HCT116 (cell line): ENCODE results near the gene OR4K17. TPM values are rescaled to one million over a fixed set of nuclear protein-coding genes. Genes with fewer than 3 reads are reported as not detected.

Experiments
- ATAC-seq: fragments of 200-7000 bp; cut with Tn5 transposase; 2 replicates; pipeline ENCODE4 v1.9.1; 2020; ENCODE audit warnings: mild to moderate bottlenecking, moderate library complexity
- BruUV-seq: library from RNA; stranded (reverse); fragments of 400-500 nt; replicated peaks from 2 replicates; lab custom pipeline; 2021; lab: Mats Ljungman, UMichigan
- CTCF ChIA-PET: fragments of 300-600 bp; sonication (Branson Sonifier 250); formaldehyde crosslinking; loops from one replicate; lab custom pipeline; 2021; ENCODE audit warnings: antibody characterized with exemption; lab: Charles Lee
- POLR2A ChIA-PET: fragments of 300-600, 350-600 bp; sonication (Branson Sonifier 250); formaldehyde crosslinking; loops from one replicate; lab custom pipeline; 2021; ENCODE audit warnings: antibody characterized with exemption; lab: Charles Lee
- RAD21 ChIA-PET, 2 experiments: fragments of 300-600 bp; sonication (Branson Sonifier 250); formaldehyde crosslinking; loops; one replicate each; lab custom pipeline; 2023; ENCODE audit warnings: low total read pairs in 2 of 2; ENCODE audit not compliant: uncharacterized antibody in 2 of 2, unreplicated experiment in 2 of 2, low non-redundant PET in 1 of 2; lab: Charles Lee
- DNase-seq: peaks from one replicate; pipeline ENCODE4 v3.0.0-alpha.2; 2010; ENCODE audit warnings: low read depth, low spot score
- H2AFZ ChIP-seq: fragments of 200-600 bp; shearing (Covaris generic), sonication (generic); 2 replicates; pipeline ENCODE4 v1.6.1; 2017; ENCODE audit warnings: low read depth, mixed run types, mixed read lengths, antibody characterized with exemption, low read length; ENCODE audit not compliant: poor library complexity, severe bottlenecking
- H3K27ac ChIP-seq: 2 replicates; pipeline ENCODE4 v1.5.1; 2012; ENCODE audit warnings: low read depth, low read length
- H3K27me3 ChIP-seq: fragments of 200-600 bp; sonication (generic); 2 replicates; pipeline ENCODE4 v1.6.1; 2016; ENCODE audit warnings: mixed run types, low read length, mixed read lengths; ENCODE audit not compliant: insufficient read depth
- H3K36me3 ChIP-seq, 2 experiments: fragments of 200-500 bp in 1 of 2; fragments of 200-600 bp in 1 of 2; sonication (Bioruptor generic) in 1 of 2; sonication (generic) in 1 of 2; 2 replicates each; pipeline versions ENCODE4 v1.5.1 to v1.6.1; 2014 to 2016; ENCODE audit warnings: low read length in 2 of 2, inconsistent platforms in 1 of 2, mixed read lengths in 1 of 2, mixed run types in 1 of 2; ENCODE audit not compliant: insufficient read depth in 2 of 2, control insufficient read depth in 1 of 2
- H3K4me1 ChIP-seq, 2 experiments: fragments of 200-600 bp in 1 of 2; sonication (generic) in 1 of 2; 2 replicates each; pipeline versions ENCODE4 v1.5.1 to v1.6.1; 2012 to 2017; ENCODE audit warnings: low read length in 2 of 2, inconsistent platforms in 1 of 2, mild to moderate bottlenecking in 1 of 2, mixed read lengths in 1 of 2, mixed run types in 1 of 2, moderate library complexity in 1 of 2; ENCODE audit not compliant: insufficient read depth in 2 of 2, control insufficient read depth in 1 of 2
- H3K4me2 ChIP-seq: fragments of 200-600 bp; sonication (generic); 2 replicates; pipeline ENCODE4 v1.6.1; 2017; ENCODE audit warnings: mixed run types, low read length, mixed read lengths
- H3K4me3 ChIP-seq, 2 experiments: fragments of 200-600 bp in 1 of 2; sonication (generic) in 1 of 2; replicated peaks in 1 of 2; 2 replicates each; pipeline ENCODE4 v1.5.1; 2011 to 2016; ENCODE audit warnings: low read length in 2 of 2, control low read depth in 1 of 2, low read depth in 1 of 2, mild to moderate bottlenecking in 1 of 2, mixed read lengths in 1 of 2, mixed run types in 1 of 2
- H3K79me2 ChIP-seq: fragments of 200-600 bp; sonication (generic); 2 replicates; pipeline ENCODE4 v1.6.1; 2017; ENCODE audit warnings: mild to moderate bottlenecking, mixed run types, low read length, moderate library complexity, mixed read lengths; ENCODE audit not compliant: insufficient read depth
- H3K9ac ChIP-seq: fragments of 200-600 bp; sonication (generic); 2 replicates; pipeline ENCODE4 v1.6.1; 2016; ENCODE audit warnings: low read length, mixed read lengths
- H3K9me2 ChIP-seq: fragments of 200-600 bp; sonication (generic), shearing (Covaris generic); 2 replicates; pipeline ENCODE4 v1.6.1; 2017; ENCODE audit warnings: mixed run types, mild to moderate bottlenecking, moderate library complexity; ENCODE audit not compliant: insufficient read depth
- H3K9me3 ChIP-seq, 2 experiments: fragments of 200-500 bp in 1 of 2; fragments of 200-600 bp in 1 of 2; sonication (Bioruptor generic) in 1 of 2; sonication (generic) in 1 of 2; 2 replicates each; pipeline ENCODE4 v1.6.1; 2014 to 2017; ENCODE audit warnings: low read length in 2 of 2, mixed read lengths in 2 of 2, inconsistent platforms in 1 of 2, low read depth in 1 of 2, mild to moderate bottlenecking in 1 of 2, mixed run types in 1 of 2, moderate library complexity in 1 of 2; ENCODE audit not compliant: control insufficient read depth in 1 of 2, insufficient read depth in 1 of 2
- H4K20me1 ChIP-seq: fragments of 200-600 bp; sonication (generic), shearing (Covaris generic); 2 replicates; pipeline ENCODE4 v1.6.1; 2017; ENCODE audit warnings: mixed run types, mild to moderate bottlenecking, moderate library complexity; ENCODE audit not compliant: insufficient read depth
- CBX3 ChIP-seq: IDR thresholded peaks from 2 replicates; pipeline ENCODE4 v1.6.1; 2012; ENCODE audit warnings: low read depth
- ELF1 ChIP-seq: IDR thresholded peaks from 2 replicates; pipeline ENCODE4 v1.6.1; 2012; ENCODE audit warnings: low read depth, borderline replicate concordance
- EZH2phosphoT487 ChIP-seq: fragments of 200-600 bp; IDR thresholded peaks from 2 replicates; pipeline ENCODE4 v1.6.1; 2018; ENCODE audit warnings: antibody characterized with exemption, borderline replicate concordance
- POLR2A ChIP-seq: IDR thresholded peaks from 2 replicates; pipeline ENCODE4 v1.7.0; 2011; ENCODE audit warnings: borderline replicate concordance; ENCODE audit not compliant: insufficient read depth, insufficient read length; ENCODE audit errors: extremely low read depth
- POLR2AphosphoS5 ChIP-seq: IDR thresholded peaks from 2 replicates; pipeline ENCODE4 v1.6.1; 2011; ENCODE audit warnings: mild to moderate bottlenecking, low read depth, low read length, moderate library complexity
- RAD21 ChIP-seq: IDR thresholded peaks from 2 replicates; pipeline ENCODE4 v1.6.1; 2012; ENCODE audit warnings: low read depth, mild to moderate bottlenecking
- REST ChIP-seq: IDR thresholded peaks from 2 replicates; pipeline ENCODE4 v1.6.1; 2012; ENCODE audit warnings: low read depth
- SIN3A ChIP-seq: IDR thresholded peaks from 2 replicates; pipeline ENCODE4 v1.6.1; 2012; ENCODE audit warnings: low read depth
- SRF ChIP-seq: IDR thresholded peaks from 2 replicates; pipeline ENCODE4 v1.6.1; 2012; ENCODE audit warnings: low read depth
- ZNF274 ChIP-seq: fragments of 200-500 bp; sonication (Bioruptor generic); IDR thresholded peaks from 2 replicates; pipeline ENCODE4 v1.6.1; 2014; ENCODE audit warnings: mild to moderate bottlenecking, low read depth, low read length, inconsistent platforms
- intact Hi-C: fragments of 100-400 bp; cut with micrococcal nuclease; formaldehyde crosslinking; loops from 2 replicates; pipeline ENCODE4 v1.10.0; 2022
- total RNA-seq: library from RNA; stranded (reverse); gene quantifications from one replicate; pipeline ENCODE4 v1.2.1, GENCODE V29; 2021; ENCODE audit not compliant: unreplicated experiment

Gene OR4K17
- total RNA-seq, 1 experiment from 2014 or later, result not detected

GRCh38 chr14:20118795-20119194 is 8.3 kb downstream of the OR4K17 start:
- H3K27ac ChIP-seq, result no peak overlapping the region

More at GRCh38 chr14:20118795-20119194, 8.3 kb downstream of the OR4K17 start:
- Histone ChIP-seq H2AFZ (no peak overlapping the region), H3K4me1 (no peaks in the 10 kb centered on the region), H3K79me2 (no peaks in the 10 kb centered on the region), H3K4me2 (no peak overlapping the region), H3K9me2 (no peaks in the 10 kb centered on the region), H3K36me3 (no peaks in the 10 kb centered on the region), H3K4me3 (no peak overlapping the region), H3K9ac (no peak overlapping the region), H3K9me3 (peaks cover 0 to 4% of the 10 kb centered on the region in 2 experiments; a peak in 3 of 4 replicates), H3K27me3 (no peaks in the 10 kb centered on the region), H4K20me1 (no peaks in the 10 kb centered on the region)
- intact Hi-C loops, result no loop called here
- ChIA-PET CTCF (no interaction called here), RAD21 (no interaction called here), POLR2A (no interaction called here)
- DNase-seq (no peak), ATAC-seq (no peak)
- no peak for TF ChIP-seq SRF
- no peak for TF ChIP-seq ELF1
- no peak for TF ChIP-seq REST
- no peak for TF ChIP-seq SIN3A
- TF ChIP-seq EZH2phosphoT487, result no peak
- TF ChIP-seq POLR2AphosphoS5, result no peak
- no peak for TF ChIP-seq RAD21
- no peak for TF ChIP-seq POLR2A
- TF ChIP-seq CBX3, result no peak
- no peak for TF ChIP-seq ZNF274
- BruUV-seq, result no TSS peak
